ENCODE results near the gene PRKN. TPM values are rescaled to one million over a fixed set of nuclear protein-coding genes. Genes with fewer than 3 reads are reported as not detected.

PRKN gene
- total RNA-seq, 3 donors from 2014 or later, result 5.2 to 10.2 (median 8.1) TPM

- Histone ChIP-seq H3K4me1 (ENCODE audit: low read depth) (no peaks in the 10 kb centered on the region), H3K9me3 (no peaks in the 10 kb centered on the region), H3K36me3 (ENCODE audit: low read depth) (no peaks in the 10 kb centered on the region), H3K4me3 (no peak overlapping the region)
- DNase-seq (no peak), ATAC-seq (no peak)
- TF ChIP-seq CTCF (IDR thresholded peaks at IDR 0.05), result no peak
- intact Hi-C loops (cut with DNase I, micrococcal nuclease), result no loop called here
Observed at GRCh38 chr6:162256361-162256760, 471.2 kb downstream of the PRKN start.

GRCh38 chr6:162251257-162251656 is 476.3 kb downstream of the PRKN start:
- H3K9me3 ChIP-seq, result no peaks in the 10 kb centered on the region
- intact Hi-C loops (cut with DNase I, micrococcal nuclease), result no loop called here
- H3K36me3 ChIP-seq (ENCODE audit: low read depth), result no peaks in the 10 kb centered on the region
- no peak for ATAC-seq
- TF ChIP-seq CTCF (IDR thresholded peaks at IDR 0.05), result no peak
- H3K4me1 ChIP-seq (ENCODE audit: low read depth), result no peaks in the 10 kb centered on the region
- no peak for DNase-seq
- H3K4me3 ChIP-seq, result no peak overlapping the region

GRCh38 chr6:162249907-162250642 is 477.5 kb downstream of the PRKN start:
- Histone ChIP-seq H3K4me1 (ENCODE audit: low read depth) (no peaks in the 10 kb centered on the region), H3K36me3 (ENCODE audit: low read depth) (no peaks in the 10 kb centered on the region), H3K4me3 (no peak overlapping the region), H3K9me3 (no peaks in the 10 kb centered on the region)
- ATAC-seq (no peak), DNase-seq (no peak)
- intact Hi-C loops (cut with DNase I, micrococcal nuclease), result no loop called here
- no peak for TF ChIP-seq CTCF (IDR thresholded peaks at IDR 0.05)

GRCh38 chr6:162245830-162246420 is 481.6 kb downstream of the PRKN start:
- intact Hi-C loops (cut with DNase I, micrococcal nuclease), result no loop called here
- no peak for ATAC-seq
- no peaks in the 10 kb centered on the region for H3K4me1 ChIP-seq (ENCODE audit: low read depth)
- no peaks in the 10 kb centered on the region for H3K9me3 ChIP-seq
- no peaks in the 10 kb centered on the region for H3K36me3 ChIP-seq (ENCODE audit: low read depth)
- no peak overlapping the region for H3K4me3 ChIP-seq
- no peak for DNase-seq
- no peak for TF ChIP-seq CTCF (IDR thresholded peaks at IDR 0.05)

- H3K4me1 ChIP-seq (ENCODE audit: low read depth), result no peaks in the 10 kb centered on the region
- TF ChIP-seq CTCF (IDR thresholded peaks at IDR 0.05), result no peak
- no peaks in the 10 kb centered on the region for H3K36me3 ChIP-seq (ENCODE audit: low read depth)
- ATAC-seq (no peak), DNase-seq (no peak)
- intact Hi-C loops (cut with DNase I, micrococcal nuclease), result no loop called here
- H3K4me3 ChIP-seq, result no peak overlapping the region
- H3K9me3 ChIP-seq, result no peaks in the 10 kb centered on the region
Observed at GRCh38 chr6:162244031-162244430, 483.5 kb downstream of the PRKN start.
